NOMO-1 (cell line): Measurements from ENCODE around the gene E2F8.
A peak's percentile ranks its signal among the peaks of the same experiment; 100 is the strongest.

ENCODE experiments used
- DNase-seq, 2 experiments: peaks; one replicate each; lab custom pipeline; 2025; ENCODE audit not compliant: unreplicated experiment in 2 of 2; lab: John Stamatoyannopoulos, UW

E2F8 gene

GRCh38 chr11:19225123-19225522 lies 15.6 kb downstream of the E2F8 start:
- DNase-seq = no peak

- DNase-seq = peak in 1 of 2 experiments; percentile 6
Observed at GRCh38 chr11:19220903-19221724, 19.6 kb downstream of the E2F8 start.

- peak; percentile 31 to 44 for DNase-seq
Observed at GRCh38 chr11:19218786-19219460, 21.8 kb downstream of the E2F8 start.

- no peak for DNase-seq
Observed at GRCh38 chr11:19218216-19218615, 22.5 kb downstream of the E2F8 start.

GRCh38 chr11:19216709-19217374 lies 23.9 kb downstream of the E2F8 start:
- DNase-seq = no peak

GRCh38 chr11:19216021-19216420 lies 24.7 kb downstream of the E2F8 start:
- DNase-seq = no peak

GRCh38 chr11:19209617-19210370 lies 31.0 kb downstream of the E2F8 start:
- no peak for DNase-seq

- DNase-seq = no peak
Observed at GRCh38 chr11:19208959-19209546, 31.7 kb downstream of the E2F8 start.

GRCh38 chr11:19208181-19208580 lies 32.6 kb downstream of the E2F8 start:
- DNase-seq = no peak

GRCh38 chr11:19204836-19205235 lies 35.9 kb downstream of the E2F8 start:
- DNase-seq = no peak

- no peak for DNase-seq
Observed at GRCh38 chr11:19201737-19202605, 38.8 kb downstream of the E2F8 start, which contains the start of gene CSRP3. Gene CSRP3, minus strand, starts transcription at chr11:19201983. Its CDS starts 9,535 bp downstream, at chr11:19192448.

- no peak for DNase-seq
Observed at GRCh38 chr11:19200410-19201201, 40.1 kb downstream of the E2F8 start.

- no peak for DNase-seq
Observed at GRCh38 chr11:19199771-19200170, 41.0 kb downstream of the E2F8 start.

- DNase-seq = no peak
Observed at GRCh38 chr11:19199048-19199447, 41.7 kb downstream of the E2F8 start.

GRCh38 chr11:19196432-19196831 lies 44.3 kb downstream of the E2F8 start:
- DNase-seq = no peak

- no peak for DNase-seq
Observed at GRCh38 chr11:19194620-19195308, 46.0 kb downstream of the E2F8 start.

GRCh38 chr11:19193916-19194315 lies 46.8 kb downstream of the E2F8 start:
- no peak for DNase-seq

- no peak for DNase-seq
Observed at GRCh38 chr11:19191530-19192169, 49.1 kb downstream of the E2F8 start.
